KMS-11 (cell line): ENCODE measurements around the gene SPATA6L.

Source experiments
- H2AFZ ChIP-seq: fragments of 200-600 bp; sonication (generic); 2 replicates; pipeline ENCODE4 v1.6.1; 2016; ENCODE audit warnings: antibody characterized with exemption, mixed run types, low read depth
- H3K27ac ChIP-seq: fragments of 200-600 bp; sonication (generic); 2 replicates; pipeline ENCODE4 v1.6.1; 2016; ENCODE audit warnings: mild to moderate bottlenecking, mixed run types
- H3K27me3 ChIP-seq: fragments of 200-600 bp; sonication (generic); 2 replicates; pipeline ENCODE4 v1.6.1; 2017; ENCODE audit warnings: mild to moderate bottlenecking, low read depth, mixed run types, moderate library complexity; ENCODE audit not compliant: insufficient read depth
- H3K36me3 ChIP-seq: fragments of 200-600 bp; sonication (generic); 2 replicates; pipeline ENCODE4 v1.6.1; 2017; ENCODE audit warnings: mild to moderate bottlenecking, mixed run types; ENCODE audit not compliant: insufficient read depth
- H3K4me1 ChIP-seq: fragments of 200-600 bp; sonication (generic); 2 replicates; pipeline ENCODE4 v1.6.1; 2016; ENCODE audit warnings: mild to moderate bottlenecking, low read depth, mixed run types; ENCODE audit not compliant: poor library complexity, severe bottlenecking
- H3K4me2 ChIP-seq: fragments of 200-600 bp; sonication (generic); 2 replicates; pipeline ENCODE4 v1.7.0; 2016; ENCODE audit warnings: mild to moderate bottlenecking, mixed run types
- H3K4me3 ChIP-seq: fragments of 200-600 bp; sonication (generic); IDR thresholded peaks from 2 replicates; pipeline ENCODE4 v1.6.1; 2017; ENCODE audit warnings: low read depth, low read length, mixed read lengths; ENCODE audit not compliant: insufficient read depth
- H3K79me2 ChIP-seq: fragments of 200-600 bp; sonication (generic); 2 replicates; pipeline ENCODE4 v1.6.1; 2016; ENCODE audit warnings: low read depth, mixed run types; ENCODE audit not compliant: insufficient read depth
- H3K9ac ChIP-seq: fragments of 200-600 bp; sonication (generic); 2 replicates; pipeline ENCODE4 v1.6.1; 2016; ENCODE audit warnings: mild to moderate bottlenecking, mixed run types
- H4K20me1 ChIP-seq: fragments of 200-600 bp; sonication (generic); 2 replicates; pipeline ENCODE4 v1.6.1; 2016; ENCODE audit warnings: mild to moderate bottlenecking, mixed run types; ENCODE audit not compliant: insufficient read depth
- CTCF ChIP-seq: fragments of 200-600 bp; sonication (generic); conservative IDR thresholded peaks from 2 replicates; pipeline ENCODE4 v1.6.1; 2017; ENCODE audit warnings: low read depth, mild to moderate bottlenecking, antibody characterized with exemption, low read length, moderate library complexity, mixed read lengths

SPATA6L gene

DNA sequence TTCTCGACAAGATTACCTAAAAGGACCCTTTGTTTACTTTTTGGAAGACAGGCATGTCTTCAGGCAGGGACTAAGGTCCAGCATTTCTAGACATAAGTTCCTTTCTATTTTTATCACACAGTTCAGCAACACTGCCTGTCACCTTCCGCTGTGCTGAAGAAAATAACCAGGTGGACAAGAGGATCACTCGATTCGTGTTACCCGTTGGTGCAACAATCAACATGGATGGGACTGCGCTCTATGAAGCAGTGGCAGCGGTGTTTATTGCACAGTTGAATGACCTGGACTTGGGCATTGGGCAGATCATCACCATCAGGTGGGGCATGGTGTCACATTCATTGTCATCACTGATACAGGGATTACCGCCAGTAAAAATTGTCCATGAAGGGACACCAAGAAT lies 89.8 kb downstream of the SPATA6L start:
- Histone ChIP-seq H4K20me1 (no peaks in the 10 kb centered on the region), H3K27me3 (no peaks in the 10 kb centered on the region), H2AFZ (no peak overlapping the region), H3K36me3 (no peaks in the 10 kb centered on the region), H3K79me2 (no peaks in the 10 kb centered on the region), H3K27ac (no peak overlapping the region), H3K4me2 (no peak overlapping the region), H3K4me1 (no peaks in the 10 kb centered on the region), H3K4me3 (no peak overlapping the region), H3K9ac (no peak overlapping the region)
- no peak for TF ChIP-seq CTCF

- Histone ChIP-seq H2AFZ (no peak overlapping the region), H3K27me3 (no peaks in the 10 kb centered on the region), H3K4me1 (no peaks in the 10 kb centered on the region), H3K27ac (no peak overlapping the region), H3K79me2 (no peaks in the 10 kb centered on the region), H3K36me3 (no peaks in the 10 kb centered on the region), H4K20me1 (no peaks in the 10 kb centered on the region), H3K9ac (no peak overlapping the region), H3K4me3 (no peak overlapping the region), H3K4me2 (no peak overlapping the region)
- no peak for TF ChIP-seq CTCF
These were observed 90.3 kb downstream of the SPATA6L start for GRCh38 chr9:4575997-4576396.

- no peak overlapping the region for H3K9ac ChIP-seq
- no peaks in the 10 kb centered on the region for H3K27me3 ChIP-seq
- no peaks in the 10 kb centered on the region for H3K36me3 ChIP-seq
- no peak overlapping the region for H2AFZ ChIP-seq
- H3K4me2 ChIP-seq = no peak overlapping the region
- no peak overlapping the region for H3K4me3 ChIP-seq
- no peak for TF ChIP-seq CTCF
- no peaks in the 10 kb centered on the region for H3K4me1 ChIP-seq
- no peaks in the 10 kb centered on the region for H4K20me1 ChIP-seq
- no peaks in the 10 kb centered on the region for H3K79me2 ChIP-seq
- H3K27ac ChIP-seq = no peak overlapping the region
These were observed 91.5 kb downstream of the SPATA6L start for GRCh38 chr9:4574657-4575243.

GRCh38 chr9:4573634-4574389 lies 92.5 kb downstream of the SPATA6L start:
- H3K4me2 ChIP-seq = no peak overlapping the region
- H3K27me3 ChIP-seq = no peaks in the 10 kb centered on the region
- H2AFZ ChIP-seq = no peak overlapping the region
- no peaks in the 10 kb centered on the region for H3K36me3 ChIP-seq
- no peak overlapping the region for H3K4me3 ChIP-seq
- TF ChIP-seq CTCF = no peak
- H3K27ac ChIP-seq = no peak overlapping the region
- no peaks in the 10 kb centered on the region for H3K79me2 ChIP-seq
- no peaks in the 10 kb centered on the region for H3K4me1 ChIP-seq
- no peak overlapping the region for H3K9ac ChIP-seq
- no peaks in the 10 kb centered on the region for H4K20me1 ChIP-seq
